Suprapubic skin (tissue), 3 donors: ENCODE results near the gene THSD8.
A peak's percentile ranks its signal among the peaks of the same experiment; 100 is the strongest.

Source experiments
- CTCF ChIP-seq, 2 donors: fragments of 200-600 bp in 1 of 2; fragments of 450-650 bp in 1 of 2; sonication (generic) in 1 of 2; IDR thresholded peaks; one replicate each; pipeline ENCODE4 v1.5.1; 2016 to 2019; ENCODE audit warnings: antibody characterized with exemption in 2 of 2, mild to moderate bottlenecking in 1 of 2, moderate library complexity in 1 of 2
- POLR2AphosphoS5 ChIP-seq, 3 donors: sonication (generic); formaldehyde crosslinking; IDR thresholded peaks; one replicate each; pipeline ENCODE4 v1.6.1; 2017; ENCODE audit warnings: antibody characterized with exemption in 3 of 3

- TF ChIP-seq POLR2AphosphoS5 (IDR thresholded peaks at IDR 0.05) (peak in 1 of 3 donors; percentile 80), CTCF (IDR thresholded peaks at IDR 0.05) (peak; percentile 88 to 95)
Measured at GRCh38 chr19:12796146-12797071, 5.5 kb upstream of the THSD8 start.
